HG03025 (cell line): Measurements from ENCODE around the gene POU2F3.
"Not testable (repeated sequence)": the region's sequence is repeated elsewhere in the genome, so short reads cannot be mapped to it uniquely, and the experiment has no call there.

Source experiments
- ATAC-seq: cut with Tn5 transposase; IDR thresholded peaks from one replicate; pipeline ENCODE4 v1.9.1; 2021; ENCODE audit warnings: mild to moderate bottlenecking, moderate library complexity; ENCODE audit not compliant: unreplicated experiment, low FRiP score

Gene POU2F3

GRCh38 chr11:120244476-120245365 lies 4.8 kb downstream of the POU2F3 start:
- no peak for ATAC-seq

- ATAC-seq, result no peak
Measured at GRCh38 chr11:120245434-120245833, 5.5 kb downstream of the POU2F3 start.

GRCh38 chr11:120248551-120249278 lies 8.8 kb downstream of the POU2F3 start:
- ATAC-seq, result no peak

GRCh38 chr11:120249279-120250262 lies 9.6 kb downstream of the POU2F3 start:
- no peak for ATAC-seq

GRCh38 chr11:120253377-120253776 lies 13.4 kb downstream of the POU2F3 start:
- ATAC-seq, result not testable (repeated sequence)

- no peak for ATAC-seq
Measured at GRCh38 chr11:120254788-120255518, 15.0 kb downstream of the POU2F3 start.

GRCh38 chr11:120255519-120255866 lies 15.6 kb downstream of the POU2F3 start:
- no peak for ATAC-seq

- no peak for ATAC-seq
Measured at GRCh38 chr11:120256178-120256577, 16.2 kb downstream of the POU2F3 start.

- no peak for ATAC-seq
Measured at GRCh38 chr11:120256779-120257178, 16.8 kb downstream of the POU2F3 start.

GRCh38 chr11:120257346-120257745 lies 17.4 kb downstream of the POU2F3 start:
- ATAC-seq, result no peak

GRCh38 chr11:120258661-120259060 lies 18.7 kb downstream of the POU2F3 start:
- ATAC-seq, result no peak

GRCh38 chr11:120259241-120259640 lies 19.3 kb downstream of the POU2F3 start:
- ATAC-seq, result no peak

- no peak for ATAC-seq
Measured at GRCh38 chr11:120259988-120260565, 20.1 kb downstream of the POU2F3 start.

- ATAC-seq, result no peak
Measured at GRCh38 chr11:120260616-120261015, 20.7 kb downstream of the POU2F3 start.

GRCh38 chr11:120261321-120261720 lies 21.4 kb downstream of the POU2F3 start:
- no peak for ATAC-seq

- ATAC-seq, result no peak
Measured at GRCh38 chr11:120261931-120262330, 22.0 kb downstream of the POU2F3 start.

- no peak for ATAC-seq
Measured at GRCh38 chr11:120267319-120267718, 27.4 kb downstream of the POU2F3 start.

GRCh38 chr11:120268686-120269085 lies 28.7 kb downstream of the POU2F3 start:
- ATAC-seq, result no peak

GRCh38 chr11:120270386-120270785 lies 30.4 kb downstream of the POU2F3 start:
- no peak for ATAC-seq

GRCh38 chr11:120271672-120272071 lies 31.7 kb downstream of the POU2F3 start:
- ATAC-seq, result no peak
